Thoracic aorta (tissue), 2 donors: ENCODE data around the gene MS4A7. TPM values are rescaled to one million over a fixed set of nuclear protein-coding genes. Genes with fewer than 3 reads are reported as not detected.

ENCODE experiments used
- ATAC-seq: fragments of 150-250 bp; one replicate; pipeline ENCODE4 v1.8.0; 2017; ENCODE audit warnings: low read depth; ENCODE audit not compliant: insufficient number of reproducible peaks, low FRiP score
- DNase-seq: peaks from one replicate; pipeline ENCODE4 v3.0.0-alpha.2; 2020; ENCODE audit warnings: low spot score
- H3K27ac ChIP-seq, 2 donors: fragments of 200-600 bp; sonication (generic); 1 replicate in 1 of 2; 2 replicates in 1 of 2; pipeline ENCODE4 v1.5.1; 2016; ENCODE audit warnings: mild to moderate bottlenecking in 2 of 2, moderate library complexity in 2 of 2
- H3K27me3 ChIP-seq: fragments of 200-600 bp; sonication (generic); replicated peaks from 2 replicates; pipeline ENCODE4 v1.6.0; 2016; ENCODE audit warnings: mild to moderate bottlenecking; ENCODE audit not compliant: insufficient read depth
- H3K36me3 ChIP-seq: fragments of 200-600 bp; sonication (generic); one replicate; pipeline ENCODE4 v1.5.1; 2016
- H3K4me1 ChIP-seq, 2 donors: fragments of 200-600 bp; sonication (generic); 1 replicate in 1 of 2; 2 replicates in 1 of 2; pipeline versions ENCODE4 v1.5.1 to v1.6.0; 2016; ENCODE audit warnings: low read depth in 2 of 2, mild to moderate bottlenecking in 1 of 2; ENCODE audit not compliant: control insufficient read depth in 1 of 2
- H3K4me3 ChIP-seq: fragments of 200-600 bp; sonication (generic); 2 replicates; pipeline ENCODE4 v1.5.1; 2016; ENCODE audit warnings: mild to moderate bottlenecking
- H3K9me3 ChIP-seq: fragments of 200-600 bp; sonication (generic); 2 replicates; pipeline ENCODE4 v1.5.1; 2016
- total RNA-seq, 2 donors: library from RNA; depleted of rRNA; stranded (reverse); fragments of >200 nt; gene quantifications; one replicate each; pipeline versions ENCODE4 v1.1.0 to v1.2.3, GENCODE V29; 2016
- TF ChIP-seq, protein P1 (sequence below): fragments of 200-600 bp; sonication (generic); IDR thresholded peaks from one replicate; pipeline ENCODE4 v1.5.1; 2019; ENCODE audit warnings: antibody characterized with exemption

The MS4A7 gene, protein sequence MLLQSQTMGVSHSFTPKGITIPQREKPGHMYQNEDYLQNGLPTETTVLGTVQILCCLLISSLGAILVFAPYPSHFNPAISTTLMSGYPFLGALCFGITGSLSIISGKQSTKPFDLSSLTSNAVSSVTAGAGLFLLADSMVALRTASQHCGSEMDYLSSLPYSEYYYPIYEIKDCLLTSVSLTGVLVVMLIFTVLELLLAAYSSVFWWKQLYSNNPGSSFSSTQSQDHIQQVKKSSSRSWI
- 10 to 100 TPM; 41.8 to 81.8 TPM for total RNA-seq

DNA sequence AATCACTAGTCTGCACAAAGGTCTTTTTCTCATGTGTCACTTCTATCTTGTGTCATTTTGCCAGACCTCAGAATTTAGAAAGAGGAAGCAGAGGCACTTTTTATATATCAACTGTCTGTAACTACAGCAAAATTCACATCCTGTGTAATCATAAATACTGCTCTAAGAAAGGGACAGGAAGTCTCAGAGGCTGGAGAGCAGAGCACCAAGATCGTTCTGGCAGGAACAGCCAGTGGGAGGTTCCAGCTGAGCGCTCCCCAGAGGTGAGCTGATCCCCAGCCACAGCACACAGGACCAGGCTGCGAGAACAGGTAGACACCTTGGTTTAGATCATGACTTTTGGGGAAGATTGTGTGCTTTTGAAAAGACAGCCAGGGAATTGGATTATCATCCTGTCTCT is at the start of gene MS4A7:
Gene MS4A7, plus strand, starts transcription at position 179 of the 400 bp plus-strand sequence. CDS start 4,610 bp downstream, outside the sequence.
- ATAC-seq = no peak
- no peaks in the 10 kb centered on the region for H3K4me1 ChIP-seq
- H3K9me3 ChIP-seq = no peaks in the 10 kb centered on the region
- TF ChIP-seq, protein P1, sequence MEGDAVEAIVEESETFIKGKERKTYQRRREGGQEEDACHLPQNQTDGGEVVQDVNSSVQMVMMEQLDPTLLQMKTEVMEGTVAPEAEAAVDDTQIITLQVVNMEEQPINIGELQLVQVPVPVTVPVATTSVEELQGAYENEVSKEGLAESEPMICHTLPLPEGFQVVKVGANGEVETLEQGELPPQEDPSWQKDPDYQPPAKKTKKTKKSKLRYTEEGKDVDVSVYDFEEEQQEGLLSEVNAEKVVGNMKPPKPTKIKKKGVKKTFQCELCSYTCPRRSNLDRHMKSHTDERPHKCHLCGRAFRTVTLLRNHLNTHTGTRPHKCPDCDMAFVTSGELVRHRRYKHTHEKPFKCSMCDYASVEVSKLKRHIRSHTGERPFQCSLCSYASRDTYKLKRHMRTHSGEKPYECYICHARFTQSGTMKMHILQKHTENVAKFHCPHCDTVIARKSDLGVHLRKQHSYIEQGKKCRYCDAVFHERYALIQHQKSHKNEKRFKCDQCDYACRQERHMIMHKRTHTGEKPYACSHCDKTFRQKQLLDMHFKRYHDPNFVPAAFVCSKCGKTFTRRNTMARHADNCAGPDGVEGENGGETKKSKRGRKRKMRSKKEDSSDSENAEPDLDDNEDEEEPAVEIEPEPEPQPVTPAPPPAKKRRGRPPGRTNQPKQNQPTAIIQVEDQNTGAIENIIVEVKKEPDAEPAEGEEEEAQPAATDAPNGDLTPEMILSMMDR = no peak
- H3K27me3 ChIP-seq = no peaks in the 10 kb centered on the region
- peak within 1 kb of the TSS in 1 of 2 donors; percentile 58 for H3K27ac ChIP-seq
- no peaks in the 10 kb centered on the region for H3K36me3 ChIP-seq
- H3K4me3 ChIP-seq = peak within 1 kb of the TSS; percentile 59
- DNase-seq = no peak

DNA sequence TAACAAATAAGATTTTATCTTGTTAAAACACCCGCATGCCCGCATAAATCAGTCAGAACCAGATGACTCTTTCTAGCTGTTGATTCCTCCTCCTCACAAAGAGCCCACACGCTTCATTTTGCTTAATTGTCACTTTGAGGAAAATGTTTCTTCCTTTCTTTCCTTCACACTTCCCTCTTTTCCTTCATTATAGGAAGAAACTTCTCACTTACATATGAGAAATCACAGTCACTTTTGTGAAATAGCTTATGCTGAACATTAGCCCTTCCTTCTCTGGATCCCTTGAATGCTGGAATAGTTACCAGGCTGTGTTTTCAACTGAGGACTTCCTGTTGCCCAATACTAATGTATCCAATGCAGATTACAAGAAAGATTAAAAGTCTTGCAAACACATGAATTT is 45.5 kb upstream of the MS4A7 start:
- Histone ChIP-seq H3K27ac (no peak overlapping the region), H3K36me3 (no peaks in the 10 kb centered on the region), H3K4me3 (no peak overlapping the region), H3K27me3 (no peaks in the 10 kb centered on the region), H3K9me3 (no peaks in the 10 kb centered on the region), H3K4me1 (no peaks in the 10 kb centered on the region)
- TF ChIP-seq, protein P1 = no peak
- DNase-seq = no peak
- no peak for ATAC-seq

DNA sequence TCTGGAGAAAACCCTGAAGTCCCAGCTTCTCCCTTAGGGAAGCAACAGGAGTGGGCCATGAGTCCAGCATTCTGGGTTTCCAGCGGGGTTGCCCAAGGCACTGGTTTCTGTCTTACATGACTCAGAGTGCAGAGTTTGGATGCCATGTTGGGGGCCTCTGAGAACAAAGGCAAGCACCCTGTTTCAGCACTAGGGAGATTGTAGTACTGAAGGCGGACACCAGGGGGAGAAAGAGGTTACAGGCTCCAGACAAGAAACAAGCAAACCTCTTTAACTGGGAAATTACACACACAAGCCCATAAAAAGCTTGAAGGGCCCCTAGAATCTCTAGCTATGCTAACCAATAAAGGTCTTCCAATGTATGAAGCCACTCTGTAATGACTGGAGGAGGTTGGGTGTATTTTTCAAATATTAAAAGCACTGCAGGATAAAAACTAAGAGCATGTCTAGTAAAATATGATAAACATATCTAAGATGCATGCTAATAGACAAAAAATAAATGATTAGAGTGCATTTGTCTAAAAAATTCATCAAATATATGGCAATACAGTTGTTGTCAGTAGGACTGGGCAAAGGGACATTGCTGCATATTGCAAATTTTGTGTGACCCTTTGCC is 44.2 kb upstream of the MS4A7 start:
- H3K36me3 ChIP-seq = no peaks in the 10 kb centered on the region
- TF ChIP-seq, protein P1 = peak; percentile 43
- no peaks in the 10 kb centered on the region for H3K9me3 ChIP-seq
- no peak for ATAC-seq
- no peak overlapping the region for H3K4me3 ChIP-seq
- DNase-seq = no peak
- no peaks in the 10 kb centered on the region for H3K4me1 ChIP-seq
- no peaks in the 10 kb centered on the region for H3K27me3 ChIP-seq
- H3K27ac ChIP-seq = no peak overlapping the region

DNA sequence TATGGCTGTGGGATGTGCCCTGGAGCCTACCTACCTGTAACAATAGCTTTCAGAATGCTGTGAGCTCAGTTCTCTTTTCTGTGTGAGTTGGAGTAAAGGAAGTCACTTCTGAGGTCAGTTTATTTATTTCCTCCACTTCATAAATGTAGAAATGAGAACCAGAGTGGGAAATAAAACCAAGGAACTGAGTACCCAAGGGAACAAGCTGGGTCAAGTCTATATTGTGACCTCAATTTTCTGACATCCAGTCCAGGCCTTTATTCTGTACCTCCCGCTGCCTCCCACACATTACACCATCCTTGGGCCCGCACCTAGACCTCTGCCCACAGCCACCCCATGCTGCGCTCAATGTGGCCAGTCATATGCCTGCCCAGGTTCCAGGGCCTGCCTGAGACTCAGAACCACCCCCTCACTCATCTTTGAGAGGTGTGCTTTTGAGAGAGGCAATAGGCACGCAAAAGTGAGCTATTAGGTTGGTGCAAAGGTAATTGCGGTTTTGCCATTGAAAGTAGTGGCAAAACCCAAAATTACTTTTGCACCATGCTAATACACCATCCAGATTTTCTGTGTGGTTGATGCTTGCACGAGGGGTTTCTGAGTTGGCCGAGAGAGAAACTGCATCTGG is 41.5 kb upstream of the MS4A7 start:
- ATAC-seq = no peak
- TF ChIP-seq, protein P1 = no peak
- Histone ChIP-seq H3K4me1 (no peaks in the 10 kb centered on the region), H3K4me3 (no peak overlapping the region), H3K9me3 (no peaks in the 10 kb centered on the region), H3K27ac (no peak overlapping the region), H3K27me3 (no peaks in the 10 kb centered on the region), H3K36me3 (no peaks in the 10 kb centered on the region)
- DNase-seq = no peak

DNA sequence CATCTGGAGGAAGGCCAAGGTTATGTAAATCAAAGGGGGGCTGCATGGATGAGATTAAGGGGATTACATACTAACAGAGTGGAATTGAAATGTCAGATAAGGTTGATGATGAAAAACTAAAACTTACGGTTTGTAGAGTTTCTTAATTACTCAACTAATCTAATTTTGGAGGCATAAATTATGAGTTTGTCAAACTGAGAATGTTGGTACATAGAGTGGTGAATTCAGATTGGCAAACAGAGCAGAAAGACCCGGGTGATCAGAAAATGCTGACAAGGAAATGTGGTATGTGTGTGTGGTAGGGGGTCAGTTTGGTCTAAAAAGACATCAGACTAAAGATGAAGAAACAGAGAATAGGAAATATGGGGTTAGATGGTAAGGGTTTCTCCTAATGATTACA is 40.3 kb upstream of the MS4A7 start:
- H3K36me3 ChIP-seq = no peaks in the 10 kb centered on the region
- no peak overlapping the region for H3K4me3 ChIP-seq
- no peak overlapping the region for H3K27ac ChIP-seq
- H3K4me1 ChIP-seq = no peaks in the 10 kb centered on the region
- ATAC-seq (no peak), DNase-seq (no peak)
- no peaks in the 10 kb centered on the region for H3K27me3 ChIP-seq
- no peaks in the 10 kb centered on the region for H3K9me3 ChIP-seq
- TF ChIP-seq, protein P1 = no peak
